Stimulated activated CD4-positive, alpha-beta T cell treated with anti-CD3 and anti-CD28 coated beads, Interleukin-15, amount 100 ng/mL, for 48 hours (primary cell): ENCODE results near the gene POLR2A.

ENCODE experiments used
- DNase-seq, 2 donors: peaks; one replicate each; pipeline ENCODE4 v3.0.0-alpha.2; 2020; ENCODE audit warnings: low read depth in 2 of 2

Gene POLR2A

DNA sequence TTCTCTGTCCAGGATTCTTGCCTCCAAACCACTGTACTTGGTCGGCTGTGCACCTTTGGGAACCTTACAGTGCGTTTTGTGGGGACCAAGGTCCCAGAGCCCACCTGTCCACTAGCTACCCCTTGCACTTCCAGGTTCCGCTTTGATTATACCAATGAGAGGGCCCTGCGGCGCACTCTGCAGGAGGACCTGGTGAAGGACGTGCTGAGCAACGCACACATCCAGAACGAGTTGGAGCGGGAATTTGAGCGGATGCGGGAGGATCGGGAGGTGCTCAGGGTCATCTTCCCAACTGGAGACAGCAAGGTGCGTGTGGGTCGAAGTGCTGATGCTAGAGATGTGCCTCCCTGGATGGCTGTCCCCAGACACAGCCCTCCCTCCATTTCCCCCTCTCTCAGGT is 18.8 kb downstream of the POLR2A start:
- DNase-seq, result no peak

DNA sequence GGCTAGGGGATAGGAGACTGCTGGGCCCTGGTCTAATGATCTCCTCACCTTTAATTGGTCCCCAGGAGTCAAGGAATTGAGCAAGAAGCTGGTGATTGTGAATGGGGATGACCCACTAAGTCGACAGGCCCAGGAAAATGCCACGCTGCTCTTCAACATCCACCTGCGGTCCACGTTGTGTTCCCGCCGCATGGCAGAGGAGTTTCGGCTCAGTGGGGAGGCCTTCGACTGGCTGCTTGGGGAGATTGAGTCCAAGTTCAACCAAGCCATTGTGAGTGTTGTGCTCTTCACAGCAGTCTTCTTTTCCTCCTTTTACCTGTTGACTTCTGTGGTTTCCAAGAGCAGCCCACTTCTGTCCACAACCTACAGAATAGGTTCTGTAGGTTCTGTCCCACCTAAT is 19.4 kb downstream of the POLR2A start:
- no peak for DNase-seq

- DNase-seq, result no peak
Observed at GRCh38 chr17:7508145-7508544, 24.0 kb downstream of the POLR2A start.

DNA sequence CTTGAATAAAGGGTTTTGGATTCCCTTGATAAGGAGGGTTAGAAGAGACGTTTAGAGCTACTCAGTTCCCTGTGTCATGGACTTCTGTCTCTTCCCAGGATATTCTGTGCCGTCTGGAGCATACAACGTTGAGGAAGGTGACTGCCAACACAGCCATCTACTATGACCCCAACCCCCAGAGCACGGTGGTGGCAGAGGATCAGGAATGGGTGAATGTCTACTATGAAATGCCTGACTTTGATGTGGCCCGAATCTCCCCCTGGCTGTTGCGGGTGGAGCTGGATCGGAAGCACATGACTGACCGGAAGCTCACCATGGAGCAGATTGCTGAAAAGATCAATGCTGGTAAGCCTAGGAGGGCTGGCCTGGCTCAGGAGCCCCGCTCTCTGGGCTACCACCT is 24.7 kb downstream of the POLR2A start:
- DNase-seq, result no peak

GRCh38 chr17:7509937-7510336 is 25.8 kb downstream of the POLR2A start:
- no peak for DNase-seq

DNA sequence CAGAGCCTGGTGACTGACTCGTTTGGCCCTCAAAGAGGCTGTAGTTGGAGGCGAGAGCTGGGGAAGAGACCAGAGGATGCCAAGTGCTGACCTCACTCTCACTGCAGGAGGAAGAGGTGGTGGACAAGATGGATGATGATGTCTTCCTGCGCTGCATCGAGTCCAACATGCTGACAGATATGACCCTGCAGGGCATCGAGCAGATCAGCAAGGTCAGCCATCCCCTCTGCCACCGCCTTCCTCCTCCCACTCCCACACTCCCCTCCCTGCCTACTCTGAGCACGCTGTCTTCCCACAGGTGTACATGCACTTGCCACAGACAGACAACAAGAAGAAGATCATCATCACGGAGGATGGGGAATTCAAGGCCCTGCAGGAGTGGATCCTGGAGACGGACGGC is 26.9 kb downstream of the POLR2A start:
- DNase-seq, result no peak

DNA sequence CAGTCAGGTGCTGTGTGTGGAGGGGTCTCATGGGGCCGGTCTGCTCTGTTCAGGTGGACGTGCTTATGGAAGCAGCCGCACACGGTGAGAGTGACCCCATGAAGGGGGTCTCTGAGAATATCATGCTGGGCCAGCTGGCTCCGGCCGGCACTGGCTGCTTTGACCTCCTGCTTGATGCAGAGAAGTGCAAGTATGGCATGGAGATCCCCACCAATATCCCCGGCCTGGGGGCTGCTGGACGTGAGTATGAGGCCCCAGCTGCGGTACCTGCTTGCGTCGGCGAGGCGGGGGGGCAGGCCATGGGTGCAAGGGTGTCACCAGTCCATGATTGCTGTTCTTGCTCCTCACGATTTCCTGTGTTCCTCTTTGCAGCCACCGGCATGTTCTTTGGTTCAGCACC is 27.9 kb downstream of the POLR2A start:
- no peak for DNase-seq

GRCh38 chr17:7512824-7513540 is 28.8 kb downstream of the POLR2A start:
- DNase-seq, result no peak

- no peak for DNase-seq
Observed at GRCh38 chr17:7513850-7514419, 29.8 kb downstream of the POLR2A start.

GRCh38 chr17:7515911-7516610 is 31.9 kb downstream of the POLR2A start:
- no peak for DNase-seq

GRCh38 chr17:7523033-7523432 is 38.9 kb downstream of the POLR2A start:
- peak; percentile 16 to 17 for DNase-seq

DNA sequence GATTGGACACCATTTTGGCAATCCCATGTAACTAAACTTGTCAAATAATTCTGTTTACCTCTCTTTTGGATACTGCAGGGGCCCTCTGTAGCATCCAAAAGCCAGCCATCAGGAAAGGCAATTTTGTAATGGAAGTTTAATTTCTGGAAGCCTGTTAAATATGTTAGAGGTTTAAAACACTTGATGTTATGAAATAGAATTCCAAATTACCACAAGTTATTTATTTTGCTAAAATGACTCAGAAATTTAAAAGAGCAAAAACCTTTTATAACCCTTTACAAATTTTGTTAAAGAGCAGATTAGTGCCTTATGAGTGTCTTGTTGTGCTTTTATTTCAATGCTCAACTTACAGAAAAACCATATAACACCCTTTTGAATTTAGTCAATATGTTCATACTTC is 44.7 kb downstream of the POLR2A start:
- DNase-seq, result no peak

- DNase-seq, result no peak
Observed at GRCh38 chr17:7530023-7530900, 46.1 kb downstream of the POLR2A start.

DNA sequence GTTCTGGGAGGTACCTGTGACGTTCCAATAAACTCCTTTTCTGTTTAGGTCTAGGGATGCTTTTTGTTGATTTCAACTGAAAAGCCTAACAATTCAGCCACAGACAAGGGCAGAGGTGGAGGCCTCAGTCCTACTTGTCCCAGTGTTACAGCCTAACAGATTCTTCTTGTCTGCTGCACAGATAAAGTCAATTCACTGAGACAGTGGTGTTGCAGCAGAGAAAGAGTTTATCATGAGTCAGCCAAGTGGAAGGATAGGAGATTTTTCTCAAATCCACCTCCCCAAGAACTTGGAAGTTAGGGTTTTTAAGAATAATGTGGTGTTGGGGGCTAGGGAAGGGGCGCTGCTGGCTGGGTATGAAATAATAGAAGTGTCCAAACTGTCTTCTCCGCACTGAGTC is 53.9 kb downstream of the POLR2A start:
- no peak for DNase-seq

DNA sequence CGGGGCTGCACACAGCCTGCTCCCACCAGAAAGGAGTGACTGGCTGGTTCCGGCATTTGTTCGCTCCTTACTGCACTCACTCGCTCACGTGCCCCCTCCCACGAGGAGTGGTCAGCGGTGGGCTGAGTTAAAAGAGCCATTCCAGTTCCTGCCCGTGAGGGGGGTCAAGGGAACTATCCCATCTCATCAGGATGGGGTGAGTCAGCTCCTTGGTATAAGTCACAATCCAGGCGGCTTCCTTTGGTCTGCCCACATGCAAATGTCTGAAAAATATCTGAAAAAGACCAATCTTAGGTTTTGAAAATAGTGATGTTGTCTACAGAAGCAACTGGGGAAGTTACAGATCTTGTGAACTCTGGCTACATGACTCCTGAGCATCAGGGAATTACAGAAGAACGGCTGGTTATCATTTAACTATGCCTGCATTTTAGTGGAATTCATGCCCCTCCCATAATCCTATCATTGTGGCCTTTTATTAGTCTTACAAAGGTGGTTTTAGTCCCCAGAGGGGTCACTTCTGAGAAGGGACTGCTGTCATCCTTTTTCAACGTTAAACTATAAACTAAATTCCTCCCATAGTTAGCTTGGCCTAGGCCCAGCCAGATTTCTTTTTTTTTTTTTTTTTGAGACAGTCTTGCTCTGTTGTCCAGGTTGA is 54.9 kb downstream of the POLR2A start:
- DNase-seq, result no peak

GRCh38 chr17:7541074-7541621 is 57.0 kb downstream of the POLR2A start:
- no peak for DNase-seq

GRCh38 chr17:7544911-7545310 is 60.7 kb downstream of the POLR2A start:
- no peak for DNase-seq

- peak; percentile 19 to 38 for DNase-seq
Observed at GRCh38 chr17:7548585-7549400, 64.6 kb downstream of the POLR2A start, which contains the start of gene TNFSF12. TSS of gene TNFSF12 (plus strand) at chr17:7549058. CDS start at chr17:7549154, 96 bp downstream.
